HFFc6 (cell line): ENCODE results near the gene PRMT1. TPM values are rescaled to one million over a fixed set of nuclear protein-coding genes. Genes with fewer than 3 reads are reported as not detected.

Experiments used
- DNase-seq: peaks from one replicate; pipeline ENCODE4 v3.0.0-alpha.2; 2018
- H3K27ac Mint-ChIP-seq: 2 replicates; pipeline ENCODE4 v1.8.0; 2020; ENCODE audit warnings: mild to moderate bottlenecking, mixed read lengths
- H3K27me3 Mint-ChIP-seq: 2 replicates; pipeline ENCODE4 v1.8.0; 2021; ENCODE audit warnings: mild to moderate bottlenecking, moderate library complexity, mixed read lengths; ENCODE audit not compliant: insufficient read depth
- H3K36me3 Mint-ChIP-seq: 2 replicates; pipeline ENCODE4 v1.8.0; 2021; ENCODE audit warnings: low read depth, mixed read lengths
- H3K4me1 Mint-ChIP-seq: 2 replicates; pipeline ENCODE4 v1.8.0; 2020; ENCODE audit warnings: low read depth, mixed read lengths
- H3K4me3 Mint-ChIP-seq: 2 replicates; pipeline ENCODE4 v1.8.0; 2020; ENCODE audit warnings: mild to moderate bottlenecking, moderate library complexity, mixed read lengths
- H3K9me3 Mint-ChIP-seq: 2 replicates; pipeline ENCODE4 v1.8.0; 2020; ENCODE audit warnings: mild to moderate bottlenecking, mixed read lengths
- CTCF ChIP-seq: fragments of 200-600 bp; sonication (generic); IDR thresholded peaks from 2 replicates; pipeline ENCODE4 v1.5.0; 2021; ENCODE audit warnings: antibody characterized with exemption, mild to moderate bottlenecking
- total RNA-seq, 6 experiments: library from RNA; stranded (reverse); fragmentation: NEBNext Ultra II Directional; extraction: Animal tissue kit (Norgen Biotek cat#: 25700); gene quantifications; 2 replicates in 1 of 6; 3 replicates in 5 of 6; pipeline ENCODE4 v1.2.3, GENCODE V29; 2021

Gene PRMT1
- total RNA-seq, 6 experiments from 2014 or later = 209 to 226 (median 217) TPM

GRCh38 chr19:49696865-49697264 is 19.8 kb downstream of the PRMT1 start:
- Mint-ChIP-seq H3K27ac (no peak overlapping the region), H3K4me1 (no peaks in the 10 kb centered on the region), H3K4me3 (no peak overlapping the region), H3K36me3 (peaks cover 10% of the 10 kb centered on the region), H3K27me3 (no peaks in the 10 kb centered on the region; the same call in 1 of the 2 replicates), H3K9me3 (no peaks in the 10 kb centered on the region)
- no peak for TF ChIP-seq CTCF
- no peak for DNase-seq

GRCh38 chr19:49699364-49699763 is 22.3 kb downstream of the PRMT1 start:
- Mint-ChIP-seq H3K27ac (no peak overlapping the region), H3K36me3 (peaks cover 5% of the 10 kb centered on the region; the same call in 1 of the 2 replicates), H3K9me3 (no peaks in the 10 kb centered on the region), H3K4me3 (no peak overlapping the region), H3K27me3 (no peaks in the 10 kb centered on the region; the same call in 1 of the 2 replicates), H3K4me1 (no peaks in the 10 kb centered on the region)
- DNase-seq = no peak
- no peak for TF ChIP-seq CTCF

- TF ChIP-seq CTCF = no peak
- DNase-seq = no peak
- H3K4me1 Mint-ChIP-seq = no peaks in the 10 kb centered on the region
- H3K9me3 Mint-ChIP-seq = no peaks in the 10 kb centered on the region
- no peak overlapping the region for H3K27ac Mint-ChIP-seq
- no peaks in the 10 kb centered on the region; the same call in 1 of the 2 replicates for H3K27me3 Mint-ChIP-seq
- 0 out of 2 replicates have a peak, but pooled peaks cover 5% of the 10 kb centered on the region for H3K36me3 Mint-ChIP-seq
- no peak overlapping the region for H3K4me3 Mint-ChIP-seq
Observed at GRCh38 chr19:49700563-49700962, 23.5 kb downstream of the PRMT1 start.

GRCh38 chr19:49701271-49701786 is 24.3 kb downstream of the PRMT1 start:
- no peak overlapping the region for H3K4me3 Mint-ChIP-seq
- no peak for DNase-seq
- 0 out of 2 replicates have a peak, but pooled peaks cover 5% of the 10 kb centered on the region for H3K36me3 Mint-ChIP-seq
- H3K4me1 Mint-ChIP-seq = no peaks in the 10 kb centered on the region
- TF ChIP-seq CTCF = no peak
- no peaks in the 10 kb centered on the region; the same call in 1 of the 2 replicates for H3K27me3 Mint-ChIP-seq
- H3K27ac Mint-ChIP-seq = no peak overlapping the region
- H3K9me3 Mint-ChIP-seq = no peaks in the 10 kb centered on the region

GRCh38 chr19:49704888-49705642 is 28.0 kb downstream of the PRMT1 start:
- Mint-ChIP-seq H3K4me3 (no peak overlapping the region), H3K4me1 (no peaks in the 10 kb centered on the region), H3K27ac (no peak overlapping the region), H3K36me3 (peaks cover 9% of the 10 kb centered on the region), H3K27me3 (peaks cover 2% of the 10 kb centered on the region; the same call in 1 of the 2 replicates), H3K9me3 (no peaks in the 10 kb centered on the region)
- no peak for TF ChIP-seq CTCF
- DNase-seq = no peak
